ENCODE results near the gene ACY1.

ACY1 gene

DNA sequence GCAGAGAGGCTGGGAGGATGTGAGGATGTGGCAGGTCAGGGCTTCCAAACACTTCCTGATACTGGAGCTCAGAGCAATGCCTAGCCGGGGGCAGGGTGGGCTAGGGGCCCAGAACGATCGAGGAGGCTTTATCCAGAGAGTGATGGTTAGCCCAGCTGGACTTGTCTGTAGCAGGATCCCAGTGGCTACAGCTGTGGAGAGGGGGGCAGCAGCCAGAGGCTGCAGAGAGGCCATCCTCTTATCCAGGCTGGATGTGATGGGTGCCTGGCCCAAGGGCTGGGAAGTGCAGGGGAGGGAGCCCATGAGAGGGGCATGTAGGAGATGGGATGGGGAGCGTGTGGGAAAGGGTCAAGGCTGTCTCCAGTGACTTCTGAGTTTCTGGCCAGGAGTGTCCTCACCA, 36.5 kb upstream of the ACY1 start:
- DNase-seq: no peak

DNA sequence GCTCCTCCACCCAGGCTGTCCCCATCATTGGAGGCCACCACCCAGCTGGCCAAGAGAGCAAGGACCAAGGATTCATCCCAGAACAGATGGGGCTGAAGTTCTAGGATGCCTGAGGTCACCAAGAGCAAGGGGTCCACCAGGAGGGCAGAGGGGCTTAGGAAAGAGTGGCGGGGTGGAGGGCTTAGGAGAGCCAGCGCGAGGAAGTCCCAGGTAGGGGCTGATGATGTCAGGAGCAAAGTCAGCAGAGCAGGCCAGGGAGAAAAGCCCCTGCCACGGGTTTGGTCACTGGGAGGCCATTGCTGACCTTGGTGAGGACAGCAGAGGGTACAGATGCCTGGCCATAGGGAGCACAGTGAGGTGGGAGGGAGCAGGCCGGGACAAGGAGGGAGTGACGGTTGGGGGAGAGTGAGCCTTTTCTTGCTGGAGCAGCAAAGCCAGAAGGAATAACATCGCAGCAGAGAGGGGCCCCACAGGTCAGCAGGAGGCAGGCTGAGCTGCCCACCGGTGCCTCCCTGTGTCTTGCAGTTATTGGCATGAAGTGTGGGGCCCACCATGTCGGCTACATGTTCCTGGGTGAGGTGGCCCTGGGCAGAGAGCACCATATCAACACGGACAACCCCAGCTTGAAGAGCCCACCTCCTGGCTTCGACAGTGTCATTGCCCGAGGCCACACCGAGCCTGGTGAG, 36.0 kb upstream of the ACY1 start:
- DNase-seq: no peak

DNA sequence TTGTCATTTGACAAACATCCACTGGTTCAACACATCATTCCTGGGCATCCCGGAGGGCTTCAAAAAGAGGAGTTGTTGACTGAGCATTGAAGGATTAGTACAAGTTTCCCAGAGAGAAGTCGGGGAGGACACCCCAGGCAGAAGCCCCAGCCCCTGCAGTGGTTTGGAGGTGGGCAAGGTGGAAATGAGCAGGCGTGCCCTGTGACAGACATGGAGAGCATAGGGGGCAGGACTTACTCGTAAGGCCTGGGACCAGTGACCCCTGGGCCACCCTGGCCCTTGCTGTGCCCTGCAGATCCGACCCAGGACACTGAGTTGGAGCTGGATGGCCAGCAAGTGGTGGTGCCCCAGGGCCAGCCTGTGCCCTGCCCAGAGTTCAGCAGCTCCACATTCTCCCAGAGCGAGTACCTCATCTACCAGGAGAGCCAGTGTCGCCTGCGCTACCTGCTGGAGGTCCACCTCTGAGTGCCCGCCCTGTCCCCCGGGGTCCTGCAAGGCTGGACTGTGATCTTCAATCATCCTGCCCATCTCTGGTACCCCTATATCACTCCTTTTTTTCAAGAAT, 35.2 kb upstream of the ACY1 start:
- no peak for DNase-seq

DNA sequence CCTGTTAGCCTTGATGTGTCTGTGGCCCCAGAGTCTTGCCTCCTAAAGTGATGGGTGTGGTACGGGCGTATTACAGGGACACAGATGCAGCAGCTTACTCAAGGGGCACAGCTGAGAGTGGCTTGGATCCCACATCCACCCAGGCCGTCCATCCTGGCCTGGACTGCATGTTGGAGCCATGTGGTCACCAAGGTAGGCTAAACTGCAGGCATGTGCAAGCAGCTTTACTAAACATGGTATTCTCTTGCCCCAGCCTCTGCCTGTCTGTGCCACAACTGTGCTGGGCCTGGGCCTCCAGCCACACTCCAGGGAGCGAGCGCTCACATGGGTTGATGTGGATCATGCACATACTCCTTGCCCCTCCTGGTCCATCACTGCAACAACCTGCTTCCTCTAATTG, 34.2 kb upstream of the ACY1 start:
- DNase-seq: no peak

DNA sequence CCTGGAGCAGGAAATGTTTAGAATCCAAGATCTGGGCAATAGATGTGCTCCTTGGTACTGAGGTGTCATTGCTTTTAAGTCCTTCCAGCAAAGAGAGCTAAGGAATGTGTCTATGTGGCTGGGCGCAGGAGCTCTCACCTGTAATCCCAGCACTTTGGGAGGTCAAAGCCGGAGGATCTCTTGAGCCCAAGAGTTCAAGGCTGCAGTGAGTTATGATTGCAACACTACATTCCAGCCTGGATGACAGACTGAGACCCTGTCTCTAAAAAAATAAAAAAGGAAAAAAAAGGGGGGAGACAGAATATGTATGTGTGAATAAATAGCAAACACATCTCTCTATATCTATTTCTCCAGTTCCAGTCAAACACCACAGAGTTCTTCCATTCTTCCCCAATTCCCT, 32.4 kb upstream of the ACY1 start:
- DNase-seq: no peak

DNA sequence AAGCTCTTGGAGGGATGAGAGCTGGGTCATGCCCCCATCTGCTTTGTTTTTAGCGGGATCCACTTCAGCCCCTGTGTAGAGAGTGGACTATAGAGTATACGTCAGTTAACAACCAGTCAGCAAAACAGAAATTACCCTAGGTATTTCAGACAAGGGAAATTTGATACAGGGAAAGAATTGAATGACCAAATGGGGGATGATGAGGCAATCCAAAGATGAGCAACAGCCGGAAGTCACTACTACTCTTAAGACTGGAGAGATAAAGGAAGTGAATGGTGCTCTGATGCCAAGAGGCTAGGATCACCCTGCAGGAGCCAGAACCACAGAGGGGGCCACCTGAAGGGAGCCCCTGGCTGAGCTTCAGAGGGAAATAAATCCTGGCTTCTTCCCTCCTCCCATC, 29.9 kb upstream of the ACY1 start:
- DNase-seq: peak in 1 of 2 experiments; percentile 18

DNA sequence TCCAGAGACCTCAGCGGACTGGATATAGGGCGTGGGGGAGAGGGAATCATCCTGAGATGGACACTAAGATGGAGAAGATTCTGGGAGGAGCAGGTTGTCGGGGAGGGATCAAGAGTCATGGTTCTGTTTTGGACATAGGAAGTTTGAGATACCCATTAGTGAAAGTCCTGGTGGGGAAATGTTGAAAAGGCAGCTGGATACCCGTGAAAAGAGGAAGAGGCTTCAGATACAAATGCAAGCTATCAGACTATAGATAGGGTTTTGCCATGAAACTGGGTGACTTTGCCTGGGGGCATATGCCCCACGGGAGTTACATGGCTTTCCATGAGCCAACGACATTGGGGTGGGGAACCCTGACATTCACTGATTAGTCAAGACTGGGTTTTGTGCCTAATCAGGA, 29.2 kb upstream of the ACY1 start:
- DNase-seq: no peak

DNA sequence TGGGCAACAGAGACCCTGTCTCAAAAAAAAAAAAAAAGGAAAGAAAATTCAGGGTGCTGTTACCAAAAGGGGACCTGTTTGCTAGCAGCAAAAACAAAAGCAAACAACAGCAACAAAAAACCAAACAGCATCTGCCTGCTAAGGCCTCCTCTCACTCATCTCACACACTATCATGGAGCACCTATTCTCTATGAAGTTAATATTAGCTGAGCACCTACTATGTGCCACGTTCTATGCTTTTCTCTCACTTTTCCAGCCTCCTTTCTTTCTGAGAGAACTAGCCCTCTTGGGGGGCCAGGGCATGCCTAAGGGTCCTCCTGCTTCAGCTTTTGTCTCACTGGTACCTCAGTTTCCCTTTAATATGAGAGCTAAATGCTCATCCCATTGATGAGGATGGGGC, 28.6 kb upstream of the ACY1 start:
- no peak for DNase-seq

DNA sequence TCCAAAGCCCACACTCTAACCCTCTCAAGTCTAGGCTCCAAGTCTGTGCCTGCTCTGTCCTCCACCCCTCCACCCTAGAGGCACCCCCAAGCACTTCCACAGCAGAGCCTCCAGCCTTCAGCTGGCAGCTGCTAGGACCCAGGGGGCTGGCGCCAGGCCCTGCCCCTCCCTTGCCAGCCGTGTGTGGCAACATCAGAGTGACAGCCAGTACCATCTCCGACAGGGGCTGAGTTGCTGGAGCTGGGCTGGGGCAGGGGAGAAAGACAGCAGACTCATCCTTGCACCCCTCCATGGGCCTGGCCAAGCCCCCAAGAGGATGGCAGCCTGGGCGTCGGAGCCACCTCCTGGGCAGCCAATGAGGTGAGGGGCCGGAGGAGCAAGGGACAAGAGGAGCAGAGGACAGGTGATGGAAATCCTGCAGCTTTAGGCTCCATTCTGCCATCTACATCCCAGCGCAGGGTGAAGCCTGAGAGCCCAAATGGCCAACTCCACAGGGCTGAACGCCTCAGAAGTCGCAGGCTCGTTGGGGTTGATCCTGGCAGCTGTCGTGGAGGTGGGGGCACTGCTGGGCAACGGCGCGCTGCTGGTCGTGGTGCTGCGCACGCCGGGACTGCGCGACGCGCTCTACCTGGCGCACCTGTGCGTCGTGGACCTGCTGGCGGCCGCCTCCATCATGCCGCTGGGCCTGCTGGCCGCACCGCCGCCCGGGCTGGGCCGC, 28.0 kb upstream of the ACY1 start, which contains the start of gene GPR62:
Gene GPR62 (plus strand): TSS at position 207 of the 718 bp plus-strand sequence. CDS start 272 bp downstream, at position 479.
- DNase-seq: peak in 1 of 2 experiments; percentile 25

DNA sequence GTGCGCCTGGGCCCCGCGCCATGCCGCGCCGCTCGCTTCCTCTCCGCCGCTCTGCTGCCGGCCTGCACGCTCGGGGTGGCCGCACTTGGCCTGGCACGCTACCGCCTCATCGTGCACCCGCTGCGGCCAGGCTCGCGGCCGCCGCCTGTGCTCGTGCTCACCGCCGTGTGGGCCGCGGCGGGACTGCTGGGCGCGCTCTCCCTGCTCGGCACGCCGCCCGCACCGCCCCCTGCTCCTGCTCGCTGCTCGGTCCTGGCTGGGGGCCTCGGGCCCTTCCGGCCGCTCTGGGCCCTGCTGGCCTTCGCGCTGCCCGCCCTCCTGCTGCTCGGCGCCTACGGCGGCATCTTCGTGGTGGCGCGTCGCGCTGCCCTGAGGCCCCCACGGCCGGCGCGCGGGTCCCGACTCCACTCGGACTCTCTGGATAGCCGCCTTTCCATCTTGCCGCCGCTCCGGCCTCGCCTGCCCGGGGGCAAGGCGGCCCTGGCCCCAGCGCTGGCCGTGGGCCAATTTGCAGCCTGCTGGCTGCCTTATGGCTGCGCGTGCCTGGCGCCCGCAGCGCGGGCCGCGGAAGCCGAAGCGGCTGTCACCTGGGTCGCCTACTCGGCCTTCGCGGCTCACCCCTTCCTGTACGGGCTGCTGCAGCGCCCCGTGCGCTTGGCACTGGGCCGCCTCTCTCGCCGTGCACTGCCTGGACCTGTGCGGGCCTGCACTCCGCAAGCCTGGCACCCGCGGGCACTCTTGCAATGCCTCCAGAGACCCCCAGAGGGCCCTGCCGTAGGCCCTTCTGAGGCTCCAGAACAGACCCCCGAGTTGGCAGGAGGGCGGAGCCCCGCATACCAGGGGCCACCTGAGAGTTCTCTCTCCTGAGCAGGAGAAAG, 27.2 kb upstream of the ACY1 start:
- peak; percentile 30 to 63 for DNase-seq

DNA sequence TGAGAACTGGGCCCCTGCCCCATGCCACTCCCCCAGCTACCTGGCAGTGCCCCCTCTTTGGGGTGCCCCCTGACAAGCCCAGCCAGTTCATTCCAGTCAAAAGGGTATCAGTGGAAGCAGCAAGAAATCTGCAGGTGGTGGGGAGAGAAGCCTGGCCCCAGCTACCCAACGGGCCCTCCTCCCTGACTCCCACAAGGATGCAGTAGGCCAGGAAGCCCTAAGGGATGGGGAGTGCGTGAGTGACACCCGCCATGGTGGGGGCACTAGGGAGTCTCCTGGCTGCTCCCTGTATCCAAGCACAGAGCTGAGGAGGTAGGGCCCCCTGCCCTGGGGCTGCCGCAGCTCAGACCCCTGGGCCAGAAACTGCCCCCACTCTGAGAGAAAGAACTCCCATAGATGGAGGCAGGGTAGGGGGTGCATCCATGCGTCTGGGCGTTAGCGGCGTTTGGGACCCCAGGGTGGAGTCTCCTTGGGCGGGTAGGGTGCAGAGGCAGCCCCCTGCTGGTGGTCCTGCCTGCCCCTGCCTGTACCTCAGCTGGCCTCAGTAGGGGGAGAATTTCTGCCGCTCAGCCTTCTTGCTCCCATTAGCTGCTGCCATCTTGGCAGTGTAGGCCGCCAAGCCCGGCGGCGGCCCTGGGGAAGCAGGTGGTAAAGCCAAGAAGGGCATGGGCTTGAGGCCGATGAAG, 25.7 kb upstream of the ACY1 start:
- DNase-seq: no peak

DNA sequence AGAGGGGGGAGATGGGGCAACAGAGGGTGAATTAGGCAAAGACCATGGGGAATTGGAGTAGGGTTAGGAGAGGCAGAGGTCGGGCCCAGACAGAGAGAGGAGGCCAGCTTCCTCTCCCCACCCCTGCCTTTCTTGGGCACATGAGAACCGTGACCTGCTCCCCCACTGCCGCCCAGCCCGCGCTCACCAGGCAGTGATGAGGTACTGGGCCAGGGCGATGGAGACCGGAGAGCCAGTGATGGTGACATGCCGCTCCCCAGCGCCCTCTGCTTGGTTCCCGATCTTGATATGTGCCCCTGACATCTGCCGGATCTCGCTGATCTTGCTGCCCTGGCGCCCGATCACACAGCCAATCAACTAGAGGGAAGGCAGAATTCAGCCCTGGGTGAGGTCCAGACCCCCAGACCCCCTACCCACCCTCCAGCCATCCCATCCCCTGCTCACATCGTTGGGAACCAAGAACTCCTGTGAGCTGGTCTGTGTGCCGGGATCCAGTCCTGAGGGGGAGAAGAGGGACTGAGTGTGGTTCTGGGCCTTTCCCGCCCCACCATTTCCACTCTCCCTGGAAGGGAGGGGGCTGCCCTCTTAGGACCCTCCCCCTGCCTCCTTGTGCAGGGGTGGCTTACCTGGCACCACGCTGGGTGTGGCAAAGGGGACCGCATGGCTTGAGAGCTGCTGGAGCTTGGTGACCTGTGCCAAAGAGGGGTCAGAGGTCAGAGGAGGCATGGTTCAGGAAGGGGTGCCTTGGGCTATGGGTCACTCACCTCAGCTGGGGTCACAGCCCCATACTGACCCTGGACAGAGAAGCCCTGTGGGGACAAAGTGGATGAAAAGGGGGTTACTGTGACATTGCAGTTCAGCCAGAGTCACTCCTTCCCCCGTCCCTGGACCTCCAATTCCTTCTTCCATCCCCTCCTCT, 24.5 kb upstream of the ACY1 start:
- DNase-seq: no peak

DNA sequence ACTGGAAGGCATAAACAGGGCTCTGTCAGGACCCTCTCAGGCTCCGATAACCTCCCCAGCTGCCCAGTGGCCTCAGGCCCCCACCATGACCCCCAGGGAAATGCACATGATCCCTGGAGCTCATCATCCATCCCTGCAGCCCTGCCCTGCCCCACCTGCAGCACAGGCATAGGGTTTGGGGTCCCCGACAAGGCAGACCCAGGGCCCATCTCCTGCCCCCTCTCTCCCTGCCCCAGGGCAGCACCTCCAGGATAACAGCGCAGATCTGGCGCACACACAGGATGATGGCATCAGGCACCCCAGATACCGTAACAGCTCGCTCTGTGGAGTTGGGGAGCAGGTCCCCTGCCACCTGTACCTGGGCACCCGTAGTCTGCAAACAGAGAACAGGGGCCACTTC, 23.7 kb upstream of the ACY1 start:
- no peak for DNase-seq

DNA sequence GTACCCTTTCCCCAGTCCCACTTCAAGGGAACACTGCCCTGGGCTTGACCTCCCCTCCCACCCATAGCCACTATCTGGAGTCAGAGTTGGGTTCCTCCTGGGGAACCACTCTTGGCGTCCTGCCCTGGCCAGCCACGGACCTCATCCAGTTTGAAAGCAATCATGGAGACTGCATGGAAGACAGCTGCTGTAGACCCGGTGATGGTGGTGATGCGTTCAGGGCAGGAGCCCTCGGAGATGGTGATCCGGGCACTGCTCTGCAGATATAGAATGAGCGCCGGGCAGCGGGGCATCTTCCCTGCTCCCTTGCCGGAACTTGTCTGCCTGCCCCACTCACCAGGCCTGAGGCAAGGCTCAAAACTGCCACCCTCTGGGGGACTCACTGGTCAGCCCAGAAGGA, 22.9 kb upstream of the ACY1 start:
- no peak for DNase-seq

DNA sequence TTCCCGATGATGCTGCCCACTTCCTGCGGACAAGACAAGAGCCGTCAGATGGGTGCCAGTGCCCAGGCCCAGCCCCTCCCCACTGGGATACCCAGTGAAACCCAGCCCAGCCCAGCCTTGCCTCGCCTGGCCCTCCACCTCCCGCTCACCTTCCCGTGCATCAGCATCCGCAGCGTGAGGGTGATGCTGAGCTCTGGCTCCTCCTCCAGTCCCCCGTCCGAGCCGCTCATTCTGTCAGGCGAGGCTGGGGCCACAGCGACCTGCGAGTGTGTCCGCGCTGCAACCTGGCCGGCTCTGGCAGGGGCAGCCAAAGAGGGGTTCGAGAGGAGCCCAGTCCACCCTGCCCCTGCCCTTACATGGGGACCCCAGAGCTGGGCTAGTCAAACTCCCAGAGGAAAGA, 22.3 kb upstream of the ACY1 start:
- DNase-seq: no peak

DNA sequence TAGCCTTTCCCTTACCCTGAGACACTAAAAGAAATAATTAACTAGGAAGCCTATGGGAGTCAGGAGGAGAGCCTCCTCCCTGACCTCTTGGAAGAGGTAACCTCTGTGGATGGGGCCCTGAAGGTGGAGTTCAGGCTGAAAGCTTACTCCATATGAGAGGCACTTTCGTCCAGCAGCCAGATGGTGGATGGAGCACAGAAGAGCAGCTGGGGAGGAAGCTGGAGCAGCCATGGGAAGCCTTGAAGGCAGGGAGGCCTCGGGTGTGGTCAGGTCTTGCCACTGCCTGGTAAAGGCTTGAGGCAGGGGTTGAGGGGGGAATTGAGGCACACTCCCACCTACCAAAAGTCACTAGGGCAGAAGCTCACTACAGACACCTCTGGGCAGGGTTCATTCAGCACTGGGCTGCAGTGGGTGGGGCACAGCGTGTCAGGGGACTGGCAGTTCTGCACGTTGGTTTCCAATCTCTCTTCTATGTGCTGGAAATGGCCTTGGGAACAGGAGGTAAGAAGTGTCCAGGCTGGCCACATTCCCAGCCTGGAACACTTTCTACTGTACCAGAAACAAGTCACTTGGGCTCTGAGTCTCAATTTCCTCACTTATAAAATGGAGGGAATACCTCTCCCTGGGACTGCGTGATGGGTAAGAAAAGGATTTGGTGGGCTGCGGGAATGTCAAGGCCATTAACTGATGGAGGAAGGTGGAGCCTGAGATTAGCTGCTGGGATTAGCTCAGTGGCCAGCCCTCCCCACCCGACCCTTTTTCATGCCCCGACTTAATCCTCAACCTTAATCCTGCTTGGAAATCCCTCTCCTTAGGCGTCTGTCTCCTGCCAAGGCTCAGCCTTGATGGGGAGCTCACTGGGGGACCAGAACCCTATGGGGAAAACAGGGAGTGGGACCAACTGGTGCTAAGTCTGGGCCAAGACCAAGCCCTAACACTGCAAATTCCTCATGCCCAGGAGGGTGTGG, 21.4 kb upstream of the ACY1 start:
- DNase-seq: no peak

DNA sequence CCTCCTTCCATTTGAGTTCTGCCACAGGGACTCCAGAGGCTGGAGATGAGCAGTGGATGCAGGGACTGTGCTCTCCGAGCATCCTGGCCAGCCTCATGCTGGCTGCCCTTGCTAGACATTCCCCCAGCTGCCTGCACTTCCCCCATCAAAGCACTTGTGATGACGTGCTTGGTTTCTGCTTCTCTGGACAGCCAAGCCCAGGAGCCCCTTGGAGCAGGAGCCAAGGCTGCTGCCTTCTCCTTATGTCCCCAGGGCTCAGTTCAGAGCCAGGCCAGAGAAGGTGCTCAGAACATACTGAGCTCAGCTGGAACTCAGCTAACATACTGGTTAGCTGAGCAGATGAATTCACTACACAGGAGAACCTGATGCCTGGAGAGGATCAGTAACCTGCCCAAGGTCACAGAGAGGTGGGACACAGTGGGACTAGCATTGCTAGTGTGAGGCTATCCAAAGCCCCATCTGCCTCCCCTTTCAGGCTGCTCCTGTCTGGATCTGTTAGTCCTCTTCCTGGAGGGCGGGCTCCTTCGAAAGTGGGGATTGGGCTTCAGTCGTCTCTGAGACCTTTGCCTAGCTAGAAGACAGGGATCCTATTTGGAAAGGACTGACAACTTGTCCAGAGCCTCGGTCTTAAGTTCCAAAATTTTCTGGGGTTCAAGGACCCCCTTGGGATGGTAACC, 20.3 kb upstream of the ACY1 start:
- peak in 1 of 2 experiments; percentile 56 for DNase-seq

DNA sequence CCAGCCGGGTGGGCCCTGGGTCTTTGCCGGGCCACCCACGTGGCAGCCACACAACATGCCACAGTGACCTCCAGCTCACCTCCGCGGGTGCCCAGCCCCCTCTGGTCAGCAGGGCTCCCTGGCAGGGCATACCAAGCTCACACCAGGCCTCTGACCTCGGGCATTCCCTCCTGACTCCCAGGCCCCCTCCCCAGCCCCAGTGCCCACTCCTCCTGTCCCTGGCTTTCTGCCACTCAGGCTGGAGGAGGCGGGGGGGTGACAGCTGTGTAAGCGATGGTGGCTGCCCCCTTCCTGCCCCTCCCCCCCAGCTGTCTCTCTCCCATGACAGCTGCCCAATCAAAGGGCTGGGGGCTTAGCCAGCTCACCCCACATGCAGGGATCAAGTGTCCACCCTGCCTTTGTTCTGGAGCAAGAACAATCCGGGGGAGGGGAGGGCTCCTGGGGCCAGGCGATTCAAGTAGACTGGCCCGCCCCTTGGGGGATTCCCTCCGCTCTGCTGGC, 19.3 kb upstream of the ACY1 start:
- DNase-seq: peak; percentile 76 to 78

DNA sequence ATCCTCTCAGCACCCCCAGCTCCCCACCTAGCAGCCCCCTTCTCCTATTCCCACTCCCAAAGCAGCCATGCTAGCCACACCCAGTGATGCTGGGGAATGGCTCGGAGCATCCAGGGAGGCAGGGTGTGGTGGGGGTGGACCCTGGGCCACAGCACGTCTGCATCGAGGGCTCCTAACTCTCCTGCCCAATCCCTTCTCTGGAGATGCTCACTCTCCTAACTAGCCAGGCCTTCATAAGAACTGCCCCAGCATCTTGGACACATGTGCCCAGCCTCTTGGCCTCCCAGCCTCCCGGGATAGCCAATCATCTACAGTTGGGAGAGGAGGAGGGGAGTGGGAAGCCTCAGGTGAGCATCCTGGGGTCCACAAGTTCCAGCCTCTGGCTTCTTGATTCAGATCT, 18.8 kb upstream of the ACY1 start:
- no peak for DNase-seq

DNA sequence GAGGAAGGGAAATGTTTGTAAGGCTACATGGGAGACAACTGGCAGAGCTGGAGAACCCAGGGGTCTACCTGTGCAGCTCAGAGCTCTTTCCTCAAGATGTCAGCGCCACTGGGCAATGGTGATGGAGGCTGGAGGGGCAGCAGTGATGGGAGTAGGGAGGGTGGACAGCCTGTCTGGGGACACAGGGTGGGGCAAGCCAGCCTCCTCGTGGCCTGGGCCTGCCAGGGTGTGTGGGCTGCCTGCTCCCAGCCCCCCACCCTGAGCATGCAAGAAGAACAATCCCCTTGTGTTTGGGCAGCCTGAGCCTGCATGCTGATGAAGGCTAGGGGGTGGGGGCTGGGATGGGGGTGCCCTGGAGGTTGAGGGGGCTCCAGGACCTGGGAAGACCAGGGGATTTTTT, 17.3 kb upstream of the ACY1 start:
- no peak for DNase-seq

Data from SHP77 (cell line).